CD8-positive, alpha-beta memory T cell (primary cell): Measurements from ENCODE around the gene SUSD4. TPM values are rescaled to one million over a fixed set of nuclear protein-coding genes. Genes with fewer than 3 reads are reported as not detected.
"Not testable (repeated sequence)": the region's sequence is repeated elsewhere in the genome, so short reads cannot be mapped to it uniquely, and the experiment has no call there.

Source experiments
- CTCF ChIA-PET: fragments of 350-600 bp; sonication (Branson Sonifier 250); formaldehyde crosslinking; loops from one replicate; lab custom pipeline; 2021; ENCODE audit warnings: antibody characterized with exemption; lab: Charles Lee
- POLR2A ChIA-PET: fragments of 350-600 bp; sonication (Branson Sonifier 250); formaldehyde crosslinking; loops from one replicate; lab custom pipeline; 2021; ENCODE audit warnings: antibody characterized with exemption; lab: Charles Lee
- DNase-seq, 5 donors: peaks; one replicate each; pipeline versions ENCODE4 v3.0.0 to v3.0.0-alpha.2; 2020 to 2022; ENCODE audit warnings: mixed read lengths in 1 of 5
- H3K27ac ChIP-seq: one replicate; pipeline ENCODE4 v1.7.0; 2013; ENCODE audit warnings: low read depth, mild to moderate bottlenecking, low read length, moderate library complexity
- H3K27me3 ChIP-seq: 2 replicates; pipeline ENCODE4 v1.7.0; 2013; ENCODE audit warnings: low read length, mild to moderate bottlenecking; ENCODE audit not compliant: insufficient read depth, poor library complexity, severe bottlenecking
- H3K36me3 ChIP-seq: 2 replicates; pipeline ENCODE4 v1.7.0; 2013; ENCODE audit warnings: mild to moderate bottlenecking, low read length, moderate library complexity; ENCODE audit not compliant: insufficient read depth
- H3K4me1 ChIP-seq: 2 replicates; pipeline ENCODE4 v1.7.0; 2013; ENCODE audit warnings: mild to moderate bottlenecking, low read length, moderate library complexity; ENCODE audit not compliant: insufficient read depth
- H3K4me3 ChIP-seq: 2 replicates; pipeline ENCODE4 v1.7.0; 2013; ENCODE audit warnings: mild to moderate bottlenecking, low read length
- H3K9me3 ChIP-seq: 2 replicates; pipeline ENCODE4 v1.7.0; 2013; ENCODE audit warnings: mild to moderate bottlenecking, low read length
- H3K27ac Mint-ChIP-seq, 8 donors: one replicate each; pipeline ENCODE4 v1.8.0; 2020 to 2021; ENCODE audit warnings: mixed read lengths in 8 of 8, mild to moderate bottlenecking in 6 of 8, inconsistent platforms in 3 of 8, moderate library complexity in 3 of 8
- H3K27me3 Mint-ChIP-seq, 2 donors: one replicate each; pipeline ENCODE4 v1.8.0; 2020 to 2021; ENCODE audit warnings: mixed read lengths in 2 of 2, mild to moderate bottlenecking in 1 of 2, moderate library complexity in 1 of 2
- H3K36me3 Mint-ChIP-seq, 3 donors: one replicate each; pipeline ENCODE4 v1.8.0; 2020 to 2021; ENCODE audit warnings: mixed read lengths in 3 of 3, inconsistent platforms in 1 of 3, mild to moderate bottlenecking in 1 of 3
- H3K4me1 Mint-ChIP-seq, 3 donors: one replicate each; pipeline ENCODE4 v1.8.0; 2020 to 2021; ENCODE audit warnings: mixed read lengths in 3 of 3, inconsistent platforms in 1 of 3, mild to moderate bottlenecking in 1 of 3
- H3K4me3 Mint-ChIP-seq, 7 donors: one replicate each; pipeline ENCODE4 v1.8.0; 2020 to 2021; ENCODE audit warnings: mixed read lengths in 7 of 7, mild to moderate bottlenecking in 6 of 7, moderate library complexity in 4 of 7, inconsistent platforms in 2 of 7
- H3K9me3 Mint-ChIP-seq, 5 donors: one replicate each; pipeline ENCODE4 v1.8.0; 2020 to 2022; ENCODE audit warnings: mixed read lengths in 5 of 5, mild to moderate bottlenecking in 3 of 5, moderate library complexity in 2 of 5, inconsistent platforms in 1 of 5
- polyA plus RNA-seq: library from polyadenylated mRNA; unstranded; fragments of 300-500 nt; fragmentation: Illumina TruSeq; gene quantifications from one replicate; pipeline ENCODE4 v1.2.3, GENCODE V29; 2021
- total RNA-seq, 2 experiments: library from RNA; stranded (reverse); gene quantifications; one replicate each; pipeline ENCODE4 v1.2.3, GENCODE V29; 2021

SUSD4 gene
- total and polyA plus RNA-seq, 3 experiments from 2014 or later: 0.16 to 4.2 (median 0.18) TPM

- Histone ChIP-seq H3K4me1 (peaks cover 16% of the 10 kb centered on the region), H3K27me3 (no peaks in the 10 kb centered on the region), H3K4me3 (no peak overlapping the region), H3K27ac (no peak overlapping the region), H3K9me3 (no peaks in the 10 kb centered on the region), H3K36me3 (no peaks in the 10 kb centered on the region)
- POLR2A ChIA-PET: no interaction called here
- Mint-ChIP-seq H3K4me1 (peaks cover 15 to 23% (median 22%) of the 10 kb centered on the region in 3 donors), H3K27me3 (peaks cover 0 to 7% of the 10 kb centered on the region in 2 donors), H3K4me3 (no peak overlapping the region), H3K9me3 (peaks cover 2 to 6% (median 4%) of the 10 kb centered on the region in 5 donors), H3K36me3 (peaks cover 0 to 2% (median 0%) of the 10 kb centered on the region in 3 donors), H3K27ac (peak overlapping the region in 1 of 8 donors; percentile 3)
- CTCF ChIA-PET: no interaction called here
- DNase-seq: no peak
Observed at GRCh38 chr1:223298701-223299100, 65.3 kb downstream of the SUSD4 start.

GRCh38 chr1:223297800-223298199 is 66.2 kb downstream of the SUSD4 start:
- Mint-ChIP-seq H3K9me3 (peaks cover 0 to 2% (median 0%) of the 10 kb centered on the region in 5 donors), H3K36me3 (no peaks in the 10 kb centered on the region), H3K27ac (no peak overlapping the region), H3K27me3 (peaks cover 0 to 9% of the 10 kb centered on the region in 2 donors), H3K4me3 (no peak overlapping the region), H3K4me1 (peaks cover 15 to 23% (median 22%) of the 10 kb centered on the region in 3 donors)
- Histone ChIP-seq H3K36me3 (no peaks in the 10 kb centered on the region), H3K4me3 (no peak overlapping the region), H3K27ac (no peak overlapping the region), H3K9me3 (no peaks in the 10 kb centered on the region), H3K27me3 (no peaks in the 10 kb centered on the region), H3K4me1 (peaks cover 16% of the 10 kb centered on the region)
- CTCF ChIA-PET: no interaction called here
- no peak for DNase-seq
- POLR2A ChIA-PET: no interaction called here

- H3K4me1 ChIP-seq: no peaks in the 10 kb centered on the region
- H3K27ac Mint-ChIP-seq: no peak overlapping the region
- no peak overlapping the region for H3K4me3 Mint-ChIP-seq
- POLR2A ChIA-PET: no interaction called here
- CTCF ChIA-PET: interaction anchor here (1.2 kb wide), 1 partner anchor 15 kb away, joined by 3 read pairs; no protein-coding TSS in a partner anchor
- H3K4me3 ChIP-seq: no peak overlapping the region
- no peaks in the 10 kb centered on the region for H3K27me3 ChIP-seq
- no peaks in the 10 kb centered on the region for H3K9me3 ChIP-seq
- peaks cover 0 to 2% (median 0%) of the 10 kb centered on the region in 5 donors for H3K9me3 Mint-ChIP-seq
- no peak for DNase-seq
- peaks cover 0 to 5% (median 0%) of the 10 kb centered on the region in 3 donors for H3K4me1 Mint-ChIP-seq
- peaks cover 4 to 7% of the 10 kb centered on the region in 2 donors for H3K27me3 Mint-ChIP-seq
- no peaks in the 10 kb centered on the region for H3K36me3 ChIP-seq
- no peak overlapping the region for H3K27ac ChIP-seq
- H3K36me3 Mint-ChIP-seq: no peaks in the 10 kb centered on the region
Observed at GRCh38 chr1:223291796-223292195, 72.2 kb downstream of the SUSD4 start.

- Mint-ChIP-seq H3K27me3 (peaks cover 4 to 7% of the 10 kb centered on the region in 2 donors), H3K36me3 (peaks cover 0 to 2% (median 2%) of the 10 kb centered on the region in 3 donors), H3K9me3 (peaks cover 0 to 2% (median under 1%) of the 10 kb centered on the region in 5 donors), H3K4me1 (peaks cover 0 to 5% (median 0%) of the 10 kb centered on the region in 3 donors), H3K27ac (peak overlapping the region in 1 of 8 donors; percentile 47), H3K4me3 (no peak overlapping the region)
- ChIA-PET CTCF (interaction anchor here (1.2 kb wide), 1 partner anchor 13 kb away, joined by 3 read pairs; no protein-coding TSS in a partner anchor), POLR2A (no interaction called here)
- no peak overlapping the region for H3K4me3 ChIP-seq
- H3K27me3 ChIP-seq: no peaks in the 10 kb centered on the region
- no peak for DNase-seq
- H3K36me3 ChIP-seq: no peaks in the 10 kb centered on the region
- no peaks in the 10 kb centered on the region for H3K4me1 ChIP-seq
- H3K9me3 ChIP-seq: no peaks in the 10 kb centered on the region
- no peak overlapping the region for H3K27ac ChIP-seq
Observed at GRCh38 chr1:223290397-223290796, 73.6 kb downstream of the SUSD4 start.

GRCh38 chr1:223289621-223290020 is 74.4 kb downstream of the SUSD4 start:
- H3K27ac Mint-ChIP-seq: no peak overlapping the region
- peaks cover 0 to 4% (median 2%) of the 10 kb centered on the region in 3 donors for H3K36me3 Mint-ChIP-seq
- Histone ChIP-seq H3K9me3 (no peaks in the 10 kb centered on the region), H3K36me3 (no peaks in the 10 kb centered on the region), H3K4me1 (no peaks in the 10 kb centered on the region), H3K4me3 (no peak overlapping the region), H3K27ac (no peak overlapping the region), H3K27me3 (no peaks in the 10 kb centered on the region)
- ChIA-PET CTCF (no interaction called here), POLR2A (no interaction called here)
- peaks cover 4 to 7% of the 10 kb centered on the region in 2 donors for H3K27me3 Mint-ChIP-seq
- H3K4me3 Mint-ChIP-seq: no peak overlapping the region
- peaks cover 0 to 5% (median 0%) of the 10 kb centered on the region in 3 donors for H3K4me1 Mint-ChIP-seq
- peaks cover 0 to 9% (median 4%) of the 10 kb centered on the region in 5 donors for H3K9me3 Mint-ChIP-seq
- no peak for DNase-seq

GRCh38 chr1:223288826-223289225 is 75.2 kb downstream of the SUSD4 start:
- POLR2A ChIA-PET: no interaction called here
- Histone ChIP-seq H3K27me3 (no peaks in the 10 kb centered on the region), H3K4me3 (no peak overlapping the region), H3K9me3 (no peaks in the 10 kb centered on the region), H3K4me1 (no peaks in the 10 kb centered on the region), H3K27ac (no peak overlapping the region), H3K36me3 (no peaks in the 10 kb centered on the region)
- Mint-ChIP-seq H3K9me3 (peaks cover 0 to 9% (median 4%) of the 10 kb centered on the region in 5 donors), H3K36me3 (peaks cover 0 to 4% (median 2%) of the 10 kb centered on the region in 3 donors), H3K27me3 (peaks cover 4 to 6% of the 10 kb centered on the region in 2 donors), H3K4me1 (peaks cover 0 to 5% (median 0%) of the 10 kb centered on the region in 3 donors), H3K27ac (peak overlapping the region in 1 of 8 donors; percentile 58), H3K4me3 (no peak overlapping the region)
- CTCF ChIA-PET: no interaction called here
- no peak for DNase-seq

- DNase-seq: no peak
- no peaks in the 10 kb centered on the region for H3K9me3 ChIP-seq
- peaks cover 0 to 4% (median 2%) of the 10 kb centered on the region in 3 donors for H3K36me3 Mint-ChIP-seq
- H3K4me1 Mint-ChIP-seq: peaks cover 0 to 2% (median 0%) of the 10 kb centered on the region in 3 donors
- no peaks in the 10 kb centered on the region for H3K36me3 ChIP-seq
- no peak overlapping the region for H3K4me3 ChIP-seq
- H3K9me3 Mint-ChIP-seq: peaks cover 2 to 11% (median 4%) of the 10 kb centered on the region in 5 donors
- no peaks in the 10 kb centered on the region for H3K27me3 ChIP-seq
- ChIA-PET POLR2A (no interaction called here), CTCF (no interaction called here)
- H3K4me1 ChIP-seq: no peaks in the 10 kb centered on the region
- no peak overlapping the region for H3K4me3 Mint-ChIP-seq
- H3K27me3 Mint-ChIP-seq: peaks cover 0 to 9% of the 10 kb centered on the region in 2 donors
- H3K27ac Mint-ChIP-seq: no peak overlapping the region
- H3K27ac ChIP-seq: no peak overlapping the region
Observed at GRCh38 chr1:223285452-223285851, 78.5 kb downstream of the SUSD4 start.

GRCh38 chr1:223283697-223284096 is 80.3 kb downstream of the SUSD4 start:
- CTCF ChIA-PET, H3K27me3 Mint-ChIP-seq, DNase-seq, H3K4me1 ChIP-seq, H3K4me3 Mint-ChIP-seq, H3K4me3 ChIP-seq, H3K36me3 ChIP-seq, POLR2A ChIA-PET, H3K27ac Mint-ChIP-seq, H3K27ac ChIP-seq, H3K9me3 ChIP-seq, H3K4me1 Mint-ChIP-seq, H3K27me3 ChIP-seq, H3K36me3 Mint-ChIP-seq: not testable (repeated sequence)
- H3K9me3 Mint-ChIP-seq: peaks cover 2 to 11% (median 4%) of the 10 kb centered on the region in 5 donors
